ENCODE results near the gene NPPA. TPM values are rescaled to one million over a fixed set of nuclear protein-coding genes. Genes with fewer than 3 reads are reported as not detected.

Gene NPPA
- total and polyA plus RNA-seq, 2 donors: 0.80 to 5.9 TPM

DNA sequence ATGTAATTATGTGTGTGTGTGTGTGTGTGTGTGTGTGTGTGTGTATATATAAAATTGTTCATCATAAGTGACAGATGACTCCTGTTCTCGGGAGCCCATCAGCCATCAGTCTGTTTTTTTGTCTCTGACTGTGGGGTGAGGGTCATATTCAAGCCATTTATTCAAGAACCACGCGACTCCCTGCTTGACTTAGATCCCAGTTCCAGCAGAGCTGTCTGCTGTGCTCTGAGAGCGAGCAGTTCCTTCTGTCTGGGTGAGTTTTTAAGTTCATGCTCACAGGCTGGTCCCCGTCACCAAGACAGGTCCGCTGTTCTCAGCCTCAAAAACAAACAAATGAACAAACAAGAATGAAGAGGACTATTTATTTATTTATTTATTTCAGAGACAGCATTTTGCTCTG, 29.5 kb upstream of the NPPA start:
- H3K4me3 ChIP-seq (ENCODE audit: low read length in 2 of 2): no peak overlapping the region
- peaks cover 0 to 7% of the 10 kb centered on the region in 2 donors for H3K27me3 ChIP-seq (ENCODE audit: control insufficient read depth in 2 of 2, insufficient read depth in 1 of 2, low read length in 1 of 2)
- no peak overlapping the region for H3K27ac ChIP-seq (ENCODE audit: low read depth in 1 of 2, low read length in 1 of 2)
- DNase-seq (ENCODE audit: low read depth in 6 of 9, low spot score in 9 of 9): no peak
- 77% methylated on average over 6 of the region's 6 CpGs for WGBS
- no peaks in the 10 kb centered on the region for H3K4me1 ChIP-seq (ENCODE audit: control insufficient read depth in 2 of 2, insufficient read depth in 2 of 2, low read length in 2 of 2)
- H3K36me3 ChIP-seq (ENCODE audit: control insufficient read depth in 2 of 2, insufficient read depth in 2 of 2, low read length in 1 of 2): no peaks in the 10 kb centered on the region
- no peaks in the 10 kb centered on the region for H3K9me3 ChIP-seq (ENCODE audit: control insufficient read depth in 2 of 2, insufficient read depth in 1 of 2, low read length in 1 of 2)

DNA sequence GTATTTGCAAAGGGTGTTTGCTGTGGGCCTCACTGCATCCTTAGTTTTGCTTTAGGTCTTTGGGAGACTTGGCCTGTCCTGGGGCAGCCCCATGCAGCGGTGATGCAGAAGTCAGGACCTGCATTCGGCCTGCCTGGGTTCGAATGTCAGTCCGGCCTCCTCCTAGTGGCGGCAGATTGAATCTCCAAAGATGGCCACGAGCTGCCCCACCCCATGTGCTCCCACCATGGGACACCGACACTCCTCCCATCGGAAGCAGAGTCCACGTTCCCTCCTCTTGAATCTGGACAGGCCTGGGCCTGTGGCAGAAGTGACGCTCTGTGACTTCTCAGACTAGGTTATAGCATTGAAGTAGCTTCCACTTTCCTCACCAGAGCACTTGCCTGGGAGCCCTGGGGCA, 27.5 kb upstream of the NPPA start:
- no peaks in the 10 kb centered on the region for H3K9me3 ChIP-seq (ENCODE audit: control insufficient read depth in 2 of 2, insufficient read depth in 1 of 2, low read length in 1 of 2)
- no peak overlapping the region for H3K27ac ChIP-seq (ENCODE audit: low read depth in 1 of 2, low read length in 1 of 2)
- no peak overlapping the region for H3K4me3 ChIP-seq (ENCODE audit: low read length in 2 of 2)
- peaks cover 0 to 7% of the 10 kb centered on the region in 2 donors for H3K27me3 ChIP-seq (ENCODE audit: control insufficient read depth in 2 of 2, insufficient read depth in 1 of 2, low read length in 1 of 2)
- 92% methylated on average over 10 of the region's 10 CpGs for WGBS
- no peaks in the 10 kb centered on the region for H3K36me3 ChIP-seq (ENCODE audit: control insufficient read depth in 2 of 2, insufficient read depth in 2 of 2, low read length in 1 of 2)
- no peaks in the 10 kb centered on the region for H3K4me1 ChIP-seq (ENCODE audit: control insufficient read depth in 2 of 2, insufficient read depth in 2 of 2, low read length in 2 of 2)
- no peak for DNase-seq (ENCODE audit: low read depth in 6 of 9, low spot score in 9 of 9)

- Histone ChIP-seq H3K27ac (ENCODE audit: low read depth in 1 of 2, low read length in 1 of 2) (no peak overlapping the region), H3K4me3 (ENCODE audit: low read length in 2 of 2) (no peak overlapping the region), H3K4me1 (ENCODE audit: control insufficient read depth in 2 of 2, insufficient read depth in 2 of 2, low read length in 2 of 2) (no peaks in the 10 kb centered on the region), H3K9me3 (ENCODE audit: control insufficient read depth in 2 of 2, insufficient read depth in 1 of 2, low read length in 1 of 2) (no peaks in the 10 kb centered on the region), H3K36me3 (ENCODE audit: control insufficient read depth in 2 of 2, insufficient read depth in 2 of 2, low read length in 1 of 2) (no peaks in the 10 kb centered on the region), H3K27me3 (ENCODE audit: control insufficient read depth in 2 of 2, insufficient read depth in 1 of 2, low read length in 1 of 2) (peaks cover 0 to 7% of the 10 kb centered on the region in 2 donors)
- WGBS: 79% methylated on average over 6 of the region's 6 CpGs
- DNase-seq (ENCODE audit: low read depth in 6 of 9, low spot score in 9 of 9): no peak
These were observed 27.0 kb upstream of the NPPA start for GRCh38 chr1:11874624-11875023.

DNA sequence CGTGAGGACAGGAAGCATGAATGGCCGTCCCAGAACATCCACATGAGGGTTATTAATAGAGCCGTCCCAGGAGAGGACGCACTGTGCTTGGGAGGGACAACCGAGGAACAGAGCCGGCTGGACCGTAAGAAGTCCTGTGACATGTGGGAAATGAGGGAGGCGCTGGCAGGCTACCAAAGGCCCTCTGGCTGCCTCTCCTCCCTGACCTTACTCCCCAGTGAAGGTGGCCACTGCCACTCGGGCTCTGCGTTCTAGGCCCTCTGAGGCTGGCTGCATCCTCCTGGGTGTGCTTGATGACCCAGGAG, 26.6 kb upstream of the NPPA start:
- 81% methylated on average over 10 of the region's 10 CpGs for WGBS
- H3K36me3 ChIP-seq (ENCODE audit: control insufficient read depth in 2 of 2, insufficient read depth in 2 of 2, low read length in 1 of 2): no peaks in the 10 kb centered on the region
- H3K27me3 ChIP-seq (ENCODE audit: control insufficient read depth in 2 of 2, insufficient read depth in 1 of 2, low read length in 1 of 2): peaks cover 0 to 7% of the 10 kb centered on the region in 2 donors
- H3K4me3 ChIP-seq (ENCODE audit: low read length in 2 of 2): no peak overlapping the region
- no peaks in the 10 kb centered on the region for H3K4me1 ChIP-seq (ENCODE audit: control insufficient read depth in 2 of 2, insufficient read depth in 2 of 2, low read length in 2 of 2)
- H3K9me3 ChIP-seq (ENCODE audit: control insufficient read depth in 2 of 2, insufficient read depth in 1 of 2, low read length in 1 of 2): no peaks in the 10 kb centered on the region
- no peak for DNase-seq (ENCODE audit: low read depth in 6 of 9, low spot score in 9 of 9)
- no peak overlapping the region for H3K27ac ChIP-seq (ENCODE audit: low read depth in 1 of 2, low read length in 1 of 2)

- peaks cover 0 to 7% of the 10 kb centered on the region in 2 donors for H3K27me3 ChIP-seq (ENCODE audit: control insufficient read depth in 2 of 2, insufficient read depth in 1 of 2, low read length in 1 of 2)
- no peaks in the 10 kb centered on the region for H3K9me3 ChIP-seq (ENCODE audit: control insufficient read depth in 2 of 2, insufficient read depth in 1 of 2, low read length in 1 of 2)
- WGBS: 92% methylated on average over 14 of the region's 14 CpGs
- no peaks in the 10 kb centered on the region for H3K4me1 ChIP-seq (ENCODE audit: control insufficient read depth in 2 of 2, insufficient read depth in 2 of 2, low read length in 2 of 2)
- DNase-seq (ENCODE audit: low read depth in 6 of 9, low spot score in 9 of 9): no peak
- H3K36me3 ChIP-seq (ENCODE audit: control insufficient read depth in 2 of 2, insufficient read depth in 2 of 2, low read length in 1 of 2): no peaks in the 10 kb centered on the region
- H3K4me3 ChIP-seq (ENCODE audit: low read length in 2 of 2): no peak overlapping the region
- no peak overlapping the region for H3K27ac ChIP-seq (ENCODE audit: low read depth in 1 of 2, low read length in 1 of 2)
These were observed 26.0 kb upstream of the NPPA start for GRCh38 chr1:11873395-11874257.

- no peak for DNase-seq (ENCODE audit: low read depth in 6 of 9, low spot score in 9 of 9)
- H3K9me3 ChIP-seq (ENCODE audit: control insufficient read depth in 2 of 2, insufficient read depth in 1 of 2, low read length in 1 of 2): no peaks in the 10 kb centered on the region
- H3K4me3 ChIP-seq (ENCODE audit: low read length in 2 of 2): no peak overlapping the region
- no peaks in the 10 kb centered on the region for H3K36me3 ChIP-seq (ENCODE audit: control insufficient read depth in 2 of 2, insufficient read depth in 2 of 2, low read length in 1 of 2)
- WGBS: 71% methylated on average over 7 of the region's 7 CpGs
- H3K4me1 ChIP-seq (ENCODE audit: control insufficient read depth in 2 of 2, insufficient read depth in 2 of 2, low read length in 2 of 2): no peaks in the 10 kb centered on the region
- H3K27ac ChIP-seq (ENCODE audit: low read depth in 1 of 2, low read length in 1 of 2): no peak overlapping the region
- H3K27me3 ChIP-seq (ENCODE audit: control insufficient read depth in 2 of 2, insufficient read depth in 1 of 2, low read length in 1 of 2): peaks cover 0 to 7% of the 10 kb centered on the region in 2 donors
These were observed 25.0 kb upstream of the NPPA start for GRCh38 chr1:11872545-11872944.

- Histone ChIP-seq H3K27ac (ENCODE audit: low read depth in 1 of 2, low read length in 1 of 2) (no peak overlapping the region), H3K36me3 (ENCODE audit: control insufficient read depth in 2 of 2, insufficient read depth in 2 of 2, low read length in 1 of 2) (no peaks in the 10 kb centered on the region), H3K4me3 (ENCODE audit: low read length in 2 of 2) (no peak overlapping the region), H3K27me3 (ENCODE audit: control insufficient read depth in 2 of 2, insufficient read depth in 1 of 2, low read length in 1 of 2) (peaks cover 0 to 5% of the 10 kb centered on the region in 2 donors), H3K4me1 (ENCODE audit: control insufficient read depth in 2 of 2, insufficient read depth in 2 of 2, low read length in 2 of 2) (no peaks in the 10 kb centered on the region), H3K9me3 (ENCODE audit: control insufficient read depth in 2 of 2, insufficient read depth in 1 of 2, low read length in 1 of 2) (no peaks in the 10 kb centered on the region)
- no peak for DNase-seq (ENCODE audit: low read depth in 6 of 9, low spot score in 9 of 9)
- 95% methylated on average over 5 of the region's 5 CpGs for WGBS
These were observed 22.1 kb upstream of the NPPA start for GRCh38 chr1:11869650-11870207.

- DNase-seq (ENCODE audit: low read depth in 6 of 9, low spot score in 9 of 9): no peak
- WGBS: 93% methylated on average over 3 of the region's 3 CpGs
- Histone ChIP-seq H3K27me3 (ENCODE audit: control insufficient read depth in 2 of 2, insufficient read depth in 1 of 2, low read length in 1 of 2) (peaks cover 0 to 2% of the 10 kb centered on the region in 2 donors), H3K27ac (ENCODE audit: low read depth in 1 of 2, low read length in 1 of 2) (no peak overlapping the region), H3K9me3 (ENCODE audit: control insufficient read depth in 2 of 2, insufficient read depth in 1 of 2, low read length in 1 of 2) (no peaks in the 10 kb centered on the region), H3K4me3 (ENCODE audit: low read length in 2 of 2) (no peak overlapping the region), H3K4me1 (ENCODE audit: control insufficient read depth in 2 of 2, insufficient read depth in 2 of 2, low read length in 2 of 2) (no peaks in the 10 kb centered on the region), H3K36me3 (ENCODE audit: control insufficient read depth in 2 of 2, insufficient read depth in 2 of 2, low read length in 1 of 2) (no peaks in the 10 kb centered on the region)
These were observed 21.5 kb upstream of the NPPA start for GRCh38 chr1:11869104-11869503.

GRCh38 chr1:11868331-11868980, 20.9 kb upstream of the NPPA start:
- DNase-seq (ENCODE audit: low read depth in 6 of 9, low spot score in 9 of 9): no peak
- no peaks in the 10 kb centered on the region for H3K9me3 ChIP-seq (ENCODE audit: control insufficient read depth in 2 of 2, insufficient read depth in 1 of 2, low read length in 1 of 2)
- no peak overlapping the region for H3K4me3 ChIP-seq (ENCODE audit: low read length in 2 of 2)
- H3K4me1 ChIP-seq (ENCODE audit: control insufficient read depth in 2 of 2, insufficient read depth in 2 of 2, low read length in 2 of 2): no peaks in the 10 kb centered on the region
- no peak overlapping the region for H3K27ac ChIP-seq (ENCODE audit: low read depth in 1 of 2, low read length in 1 of 2)
- H3K27me3 ChIP-seq (ENCODE audit: control insufficient read depth in 2 of 2, insufficient read depth in 1 of 2, low read length in 1 of 2): no peaks in the 10 kb centered on the region
- H3K36me3 ChIP-seq (ENCODE audit: control insufficient read depth in 2 of 2, insufficient read depth in 2 of 2, low read length in 1 of 2): no peaks in the 10 kb centered on the region
- 87% methylated on average over 13 of the region's 13 CpGs for WGBS

All from thymus (tissue), 11 donors.